ENCODE results near the gene QTRT2. TPM values are rescaled to one million over a fixed set of nuclear protein-coding genes. Genes with fewer than 3 reads are reported as not detected.

Gene QTRT2
- total RNA-seq (6.7 and 12.3 TPM in 2 replicates), polyA plus RNA-seq (8.7 and 13.8 TPM in 2 replicates)

GRCh38 chr3:114056130-114057010 lies at the start of gene QTRT2, which contains the start of gene CCDC191:
Gene QTRT2 (plus strand): TSS chr3:114056737. CDS start chr3:114065258, 8,521 bp downstream.
Gene CCDC191 (minus strand): TSS chr3:114056526. CDS start chr3:114056466, 60 bp downstream.
- no peaks in the 10 kb centered on the region for H3K9me3 ChIP-seq (ENCODE audit: low read depth)
- H3K27ac ChIP-seq, result peak within 1 kb of the TSS; percentile 52
- H3K4me3 ChIP-seq, result peak within 1 kb of the TSS; percentile 69
- TF ChIP-seq CTCF (IDR thresholded peaks at IDR 0.05; ENCODE audit: low read depth, low read length), result no peak
- no peaks in the 10 kb centered on the region for H3K27me3 ChIP-seq
- H3K4me1 ChIP-seq (ENCODE audit: low read depth), result peaks cover 7% of the 10 kb centered on the region
- peak; percentile 99 to 100 for DNase-seq (ENCODE audit: low read depth in 1 of 2, low spot score in 1 of 2)
- H3K36me3 ChIP-seq, result no peaks in the 10 kb centered on the region

DNA sequence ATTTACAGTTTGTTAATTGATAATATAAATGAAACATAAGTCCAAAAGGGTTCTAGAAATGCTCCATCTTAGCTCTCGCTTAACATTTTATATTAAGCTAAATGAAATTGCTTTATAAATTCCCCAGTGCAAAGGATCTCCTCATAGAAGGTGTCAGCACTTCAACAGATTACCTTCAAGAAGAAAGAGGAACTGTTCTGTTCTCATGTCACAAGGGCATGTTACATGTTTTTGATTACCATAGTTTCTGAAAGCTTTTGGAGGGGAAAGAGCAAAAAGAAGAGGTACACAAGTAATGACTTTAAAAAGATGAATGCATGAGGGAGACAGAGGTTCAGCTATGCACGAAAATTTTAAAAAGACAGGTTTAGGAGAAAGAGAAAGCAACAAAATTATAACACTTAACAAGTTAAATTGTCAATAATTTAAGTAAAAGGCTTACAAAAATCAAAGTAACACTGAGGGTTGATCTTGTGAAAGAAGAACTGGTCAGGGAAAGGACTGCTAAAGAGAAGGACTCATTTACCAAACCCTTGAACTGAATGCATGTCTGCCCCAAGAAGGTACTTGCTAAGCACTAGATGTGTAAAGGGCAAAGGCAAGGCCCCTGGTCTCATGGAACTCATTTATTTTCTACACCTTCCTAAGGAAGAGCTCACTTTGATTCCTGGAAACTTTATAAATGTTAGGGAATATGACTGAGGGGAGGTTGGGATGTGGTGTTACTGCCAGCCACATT lies 45.3 kb upstream of the QTRT2 start:
- TF ChIP-seq CTCF (IDR thresholded peaks at IDR 0.05; ENCODE audit: low read depth, low read length), result no peak
- Histone ChIP-seq H3K4me3 (no peak overlapping the region), H3K36me3 (no peaks in the 10 kb centered on the region), H3K4me1 (ENCODE audit: low read depth) (no peaks in the 10 kb centered on the region), H3K27me3 (no peaks in the 10 kb centered on the region), H3K9me3 (ENCODE audit: low read depth) (no peaks in the 10 kb centered on the region), H3K27ac (no peak overlapping the region)
- DNase-seq (ENCODE audit: low read depth in 1 of 2, low spot score in 1 of 2), result no peak

DNA sequence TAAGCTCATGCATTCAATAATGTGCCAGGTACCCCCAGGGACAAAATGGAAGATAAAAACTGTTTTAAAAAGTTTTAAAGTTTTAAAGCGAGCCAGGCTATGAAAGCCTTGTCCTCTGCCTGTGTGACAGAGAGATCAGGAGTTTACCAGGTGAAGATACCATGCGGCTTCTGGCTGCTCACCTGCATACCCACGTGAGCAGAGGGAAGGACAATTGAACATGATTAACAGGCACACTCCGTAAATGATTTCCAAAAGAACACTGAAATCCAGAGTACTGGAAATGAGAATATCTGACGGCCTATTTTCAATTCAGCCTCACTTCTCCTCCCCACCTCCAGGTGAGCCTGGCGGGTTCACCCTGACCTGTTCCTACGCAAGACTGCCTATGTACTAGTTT lies 42.3 kb upstream of the QTRT2 start:
- Histone ChIP-seq H3K4me1 (ENCODE audit: low read depth) (no peaks in the 10 kb centered on the region), H3K4me3 (no peak overlapping the region), H3K9me3 (ENCODE audit: low read depth) (no peaks in the 10 kb centered on the region), H3K36me3 (no peaks in the 10 kb centered on the region), H3K27me3 (no peaks in the 10 kb centered on the region), H3K27ac (no peak overlapping the region)
- DNase-seq (ENCODE audit: low read depth in 1 of 2, low spot score in 1 of 2), result no peak
- no peak for TF ChIP-seq CTCF (IDR thresholded peaks at IDR 0.05; ENCODE audit: low read depth, low read length)

DNA sequence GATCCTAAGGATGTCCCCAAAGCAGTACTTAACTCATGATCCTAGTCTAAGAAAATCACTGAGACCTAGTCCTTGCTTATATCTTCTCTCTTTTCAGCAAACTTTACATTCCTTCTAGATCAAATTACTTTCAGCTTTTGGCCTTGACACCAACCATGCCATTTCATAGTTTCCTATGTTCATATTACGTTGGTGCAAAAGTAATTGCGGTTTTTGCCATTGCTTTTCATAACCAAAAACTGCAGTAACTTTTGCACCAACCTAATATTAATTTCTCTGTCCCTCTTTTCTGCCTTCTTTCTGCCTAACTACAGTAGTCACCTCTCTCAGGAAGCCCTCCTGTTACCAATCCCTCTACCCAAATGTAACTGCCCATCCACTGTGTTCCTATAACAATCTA lies 37.1 kb upstream of the QTRT2 start:
- H3K9me3 ChIP-seq (ENCODE audit: low read depth), result no peaks in the 10 kb centered on the region
- H3K36me3 ChIP-seq, result no peaks in the 10 kb centered on the region
- H3K27me3 ChIP-seq, result no peaks in the 10 kb centered on the region
- no peak for TF ChIP-seq CTCF (IDR thresholded peaks at IDR 0.05; ENCODE audit: low read depth, low read length)
- peaks cover 18% of the 10 kb centered on the region for H3K4me1 ChIP-seq (ENCODE audit: low read depth)
- DNase-seq (ENCODE audit: low read depth in 1 of 2, low spot score in 1 of 2), result no peak
- no peak overlapping the region for H3K4me3 ChIP-seq
- no peak overlapping the region for H3K27ac ChIP-seq

- no peaks in the 10 kb centered on the region for H3K27me3 ChIP-seq
- no peak for DNase-seq (ENCODE audit: low read depth in 1 of 2, low spot score in 1 of 2)
- H3K4me3 ChIP-seq, result no peak overlapping the region
- no peak for TF ChIP-seq CTCF (IDR thresholded peaks at IDR 0.05; ENCODE audit: low read depth, low read length)
- no peak overlapping the region for H3K27ac ChIP-seq
- peaks cover 18% of the 10 kb centered on the region for H3K4me1 ChIP-seq (ENCODE audit: low read depth)
- no peaks in the 10 kb centered on the region for H3K9me3 ChIP-seq (ENCODE audit: low read depth)
- no peaks in the 10 kb centered on the region for H3K36me3 ChIP-seq
These were observed 35.6 kb upstream of the QTRT2 start for GRCh38 chr3:114020907-114021306.
